Measurements from ENCODE around the gene PRKG1.

The PRKG1 gene

DNA sequence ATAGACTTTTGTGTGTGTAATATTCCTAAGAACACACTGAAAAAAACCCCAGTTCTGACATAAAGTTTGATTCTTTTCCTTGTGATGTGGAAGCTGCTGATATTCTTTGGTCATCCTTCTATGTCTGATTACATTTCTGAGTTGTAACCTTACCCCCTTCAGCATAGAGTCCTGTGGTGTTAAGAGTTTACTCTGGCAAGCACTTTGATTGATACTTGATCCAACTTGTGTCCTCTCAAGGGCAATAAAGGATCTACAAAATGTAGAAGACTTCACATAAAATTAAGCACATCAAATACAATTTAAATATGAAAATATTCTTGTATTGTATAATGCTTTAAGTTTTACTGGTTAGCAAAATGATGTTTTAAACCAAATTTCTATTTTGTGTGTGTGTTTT is 1018.1 kb downstream of the PRKG1 start:
- H3K27me3 ChIP-seq (ENCODE audit: control insufficient read depth, insufficient read depth, low read length), result no peaks in the 10 kb centered on the region
- H3K9ac ChIP-seq (ENCODE audit: low read depth, low read length), result no peak overlapping the region

DNA sequence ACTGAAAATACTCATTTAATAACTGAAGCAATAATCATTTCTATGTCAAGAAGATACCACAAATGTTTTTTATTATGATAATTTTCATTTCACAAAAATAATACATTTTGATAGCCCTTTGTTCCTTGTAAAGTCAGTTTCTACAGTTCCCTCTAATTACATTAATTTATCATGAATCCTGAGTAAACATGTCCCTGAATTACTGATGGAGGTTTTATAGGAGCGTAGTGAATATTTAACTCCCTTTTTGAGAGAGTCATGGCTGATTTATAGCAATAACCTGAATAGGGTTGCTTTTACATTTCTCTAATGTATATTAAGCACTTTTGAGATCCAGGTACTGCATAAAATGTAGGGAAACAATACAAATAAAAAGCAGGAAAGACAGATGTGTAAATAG is 1023.8 kb downstream of the PRKG1 start:
- Histone ChIP-seq H3K36me3 (ENCODE audit: insufficient read depth, low read length) (no peaks in the 10 kb centered on the region), H3K4me3 (ENCODE audit: low read length) (no peak overlapping the region), H3K4me1 (ENCODE audit: control insufficient read depth, insufficient read depth, low read length) (no peaks in the 10 kb centered on the region), H3K27me3 (ENCODE audit: control insufficient read depth, insufficient read depth, low read length) (no peaks in the 10 kb centered on the region), H3K4me2 (ENCODE audit: low read length) (no peak overlapping the region), H3K9me3 (replicated peaks; ENCODE audit: low read length) (no peaks in the 10 kb centered on the region), H3K9ac (ENCODE audit: low read depth, low read length) (no peak overlapping the region)

More for the DNA sequence above, 1018.1 kb downstream of the PRKG1 start:
- no peaks in the 10 kb centered on the region for H3K4me1 ChIP-seq (ENCODE audit: control insufficient read depth, insufficient read depth, low read length)
- H3K36me3 ChIP-seq (ENCODE audit: insufficient read depth, low read length), result no peaks in the 10 kb centered on the region
- no peaks in the 10 kb centered on the region for H3K9me3 ChIP-seq (replicated peaks; ENCODE audit: low read length)
- H3K4me2 ChIP-seq (ENCODE audit: low read length), result no peak overlapping the region
- no peak overlapping the region for H3K4me3 ChIP-seq (ENCODE audit: low read length)

DNA sequence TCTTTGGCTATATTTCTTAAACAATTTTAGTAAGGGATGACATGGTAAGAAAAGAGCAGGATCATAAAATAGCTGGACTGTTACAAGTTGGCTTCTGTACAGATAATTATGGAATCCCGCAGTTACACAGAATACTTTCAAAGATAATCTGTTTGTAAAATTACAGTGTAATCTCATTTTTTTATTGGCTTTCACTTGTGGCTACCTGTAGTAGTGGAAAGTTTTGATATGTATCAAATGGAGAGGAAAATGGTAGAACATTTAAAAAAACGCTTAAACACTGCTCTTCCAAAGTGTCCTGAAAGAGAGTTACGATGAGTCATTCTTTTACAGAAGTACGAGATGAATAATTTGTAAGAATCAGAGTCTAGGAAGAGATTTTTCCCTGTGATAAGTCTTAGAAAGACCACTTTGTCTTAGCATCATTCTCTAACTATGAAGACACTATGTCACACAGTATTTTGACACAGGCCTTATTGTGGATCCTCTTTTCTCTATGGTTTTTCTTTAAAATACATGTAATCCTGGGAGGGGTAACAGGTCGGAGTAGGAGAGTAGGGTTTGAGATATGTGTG is 1024.8 kb downstream of the PRKG1 start:
- no peaks in the 10 kb centered on the region for H3K9me3 ChIP-seq (replicated peaks; ENCODE audit: low read length)

DNA sequence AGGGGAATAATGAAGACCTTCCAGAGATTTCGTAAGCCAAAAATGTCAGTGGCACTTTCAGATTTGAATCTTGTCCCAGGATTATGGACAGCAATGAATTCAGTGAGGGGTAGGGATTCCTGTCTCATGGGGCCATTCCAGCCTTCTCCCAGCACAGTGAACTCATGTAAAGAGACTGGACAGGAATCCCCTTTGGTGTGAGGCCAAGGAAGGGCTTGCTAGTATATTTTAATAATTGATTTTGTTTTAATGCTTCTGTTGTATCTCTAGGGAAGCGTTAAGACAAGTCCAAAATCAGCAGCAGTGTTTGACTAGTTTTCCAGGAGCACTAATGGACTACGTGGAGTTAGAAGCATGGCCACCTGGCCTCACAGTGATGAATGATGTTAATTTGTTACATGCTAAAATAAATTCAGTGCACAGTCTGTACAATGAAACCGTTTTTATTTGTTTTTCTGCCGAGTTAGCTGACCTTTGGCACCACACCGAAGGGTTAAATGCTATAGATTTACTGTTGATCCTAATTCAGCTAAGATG is 1025.8 kb downstream of the PRKG1 start:
- no peaks in the 10 kb centered on the region for H3K9me3 ChIP-seq (replicated peaks; ENCODE audit: low read length)
- no peak overlapping the region for H3K4me3 ChIP-seq (ENCODE audit: low read length)
- no peak overlapping the region for H3K9ac ChIP-seq (ENCODE audit: low read depth, low read length)
- no peaks in the 10 kb centered on the region for H3K36me3 ChIP-seq (ENCODE audit: insufficient read depth, low read length)
- no peaks in the 10 kb centered on the region for H3K4me1 ChIP-seq (ENCODE audit: control insufficient read depth, insufficient read depth, low read length)
- H3K4me2 ChIP-seq (ENCODE audit: low read length), result no peak overlapping the region
- no peaks in the 10 kb centered on the region for H3K27me3 ChIP-seq (ENCODE audit: control insufficient read depth, insufficient read depth, low read length)

More for the DNA sequence above, 1024.8 kb downstream of the PRKG1 start:
- Histone ChIP-seq H3K27me3 (ENCODE audit: control insufficient read depth, insufficient read depth, low read length) (no peaks in the 10 kb centered on the region), H3K9ac (ENCODE audit: low read depth, low read length) (no peak overlapping the region), H3K4me1 (ENCODE audit: control insufficient read depth, insufficient read depth, low read length) (no peaks in the 10 kb centered on the region), H3K36me3 (ENCODE audit: insufficient read depth, low read length) (no peaks in the 10 kb centered on the region), H3K4me3 (ENCODE audit: low read length) (no peak overlapping the region), H3K4me2 (ENCODE audit: low read length) (no peak overlapping the region)

DNA sequence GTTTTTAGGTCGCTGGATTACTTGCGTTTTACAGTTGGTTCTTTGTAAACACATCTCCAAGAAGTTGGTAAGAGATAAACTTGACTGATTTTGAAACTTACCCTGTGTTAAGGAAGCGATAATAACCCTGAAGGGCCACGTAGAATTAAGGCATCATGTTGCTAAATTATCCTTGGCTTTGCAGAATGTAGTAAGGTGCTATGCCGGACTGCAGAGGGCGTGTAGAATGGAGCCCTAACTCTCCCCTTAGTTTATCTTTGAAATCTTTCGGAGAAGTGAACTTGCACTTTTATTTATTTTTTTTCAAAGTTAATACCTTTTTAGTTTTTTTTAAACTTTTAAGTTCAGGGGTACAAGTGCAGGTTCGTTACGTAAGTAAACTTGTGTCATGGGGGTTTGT is 1031.0 kb downstream of the PRKG1 start:
- no peak overlapping the region for H3K4me3 ChIP-seq (ENCODE audit: low read length)
- no peaks in the 10 kb centered on the region for H3K36me3 ChIP-seq (ENCODE audit: insufficient read depth, low read length)
- no peak overlapping the region for H3K9ac ChIP-seq (ENCODE audit: low read depth, low read length)
- no peaks in the 10 kb centered on the region for H3K27me3 ChIP-seq (ENCODE audit: control insufficient read depth, insufficient read depth, low read length)
- no peak overlapping the region for H3K4me2 ChIP-seq (ENCODE audit: low read length)
- no peaks in the 10 kb centered on the region for H3K4me1 ChIP-seq (ENCODE audit: control insufficient read depth, insufficient read depth, low read length)
- H3K9me3 ChIP-seq (replicated peaks; ENCODE audit: low read length), result no peaks in the 10 kb centered on the region

DNA sequence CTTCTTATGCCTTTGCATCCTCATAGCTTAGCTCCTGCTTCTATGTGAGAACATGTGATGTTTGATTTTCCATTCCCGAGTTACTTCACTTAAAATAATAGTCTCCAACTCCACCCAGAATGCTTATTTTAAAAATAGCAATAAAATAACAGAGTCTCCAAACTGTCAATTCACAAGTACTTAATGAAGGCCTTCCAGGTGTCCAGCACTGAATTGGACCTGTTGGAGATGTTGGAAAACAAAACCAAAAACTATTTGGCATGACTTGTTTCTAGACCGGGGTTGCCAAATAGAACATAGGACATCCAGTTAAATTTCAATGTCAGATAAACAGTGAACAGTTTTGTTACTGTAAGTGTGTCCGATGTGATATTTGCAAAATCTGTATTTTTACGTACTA is 1031.7 kb downstream of the PRKG1 start:
- no peaks in the 10 kb centered on the region for H3K9me3 ChIP-seq (replicated peaks; ENCODE audit: low read length)
- no peaks in the 10 kb centered on the region for H3K27me3 ChIP-seq (ENCODE audit: control insufficient read depth, insufficient read depth, low read length)
- H3K9ac ChIP-seq (ENCODE audit: low read depth, low read length), result no peak overlapping the region
- H3K36me3 ChIP-seq (ENCODE audit: insufficient read depth, low read length), result no peaks in the 10 kb centered on the region
- H3K4me2 ChIP-seq (ENCODE audit: low read length), result no peak overlapping the region
- no peaks in the 10 kb centered on the region for H3K4me1 ChIP-seq (ENCODE audit: control insufficient read depth, insufficient read depth, low read length)
- no peak overlapping the region for H3K4me3 ChIP-seq (ENCODE audit: low read length)

DNA sequence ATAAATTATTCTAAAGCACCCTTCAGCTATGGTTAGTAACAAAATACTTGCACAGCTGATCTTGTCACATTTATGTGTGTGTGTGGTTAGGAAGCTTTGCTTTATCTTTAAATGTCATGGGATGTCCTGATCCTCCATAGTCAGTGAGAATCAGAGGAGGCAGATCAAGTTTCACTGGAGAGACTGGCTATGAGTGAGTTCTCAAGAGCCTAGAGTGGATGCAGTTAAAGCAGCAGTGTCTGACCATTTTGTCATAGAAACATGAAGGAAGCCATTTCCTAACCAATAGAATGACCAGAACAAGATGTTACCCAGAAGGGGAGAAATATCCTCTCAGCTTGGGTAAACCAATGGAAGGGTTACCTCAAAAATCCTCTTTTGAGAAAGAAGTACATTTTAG is 1032.6 kb downstream of the PRKG1 start:
- Histone ChIP-seq H3K4me2 (ENCODE audit: low read length) (no peak overlapping the region), H3K9ac (ENCODE audit: low read depth, low read length) (no peak overlapping the region), H3K27me3 (ENCODE audit: control insufficient read depth, insufficient read depth, low read length) (no peaks in the 10 kb centered on the region), H3K4me3 (ENCODE audit: low read length) (no peak overlapping the region), H3K9me3 (replicated peaks; ENCODE audit: low read length) (no peaks in the 10 kb centered on the region), H3K36me3 (ENCODE audit: insufficient read depth, low read length) (no peaks in the 10 kb centered on the region), H3K4me1 (ENCODE audit: control insufficient read depth, insufficient read depth, low read length) (no peaks in the 10 kb centered on the region)

DNA sequence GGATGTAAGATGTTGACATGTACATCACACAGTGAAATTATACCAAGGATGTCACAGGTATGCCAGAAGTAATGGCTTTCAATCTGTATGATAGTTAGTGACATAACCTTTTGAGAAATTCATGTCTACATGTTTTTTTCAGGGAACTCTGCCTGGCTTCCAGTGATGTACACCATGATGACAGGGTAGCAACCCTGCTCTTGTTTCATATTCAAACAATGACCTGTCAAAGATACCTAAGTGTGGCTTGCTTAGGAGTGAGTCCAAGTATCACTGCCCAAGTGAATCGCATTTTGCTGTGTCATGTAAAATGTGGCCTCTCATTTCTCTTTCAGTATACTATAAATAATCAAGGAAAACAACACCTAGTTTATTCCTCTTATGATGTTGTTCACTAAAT is 1033.9 kb downstream of the PRKG1 start:
- Histone ChIP-seq H3K36me3 (ENCODE audit: insufficient read depth, low read length) (no peaks in the 10 kb centered on the region), H3K9ac (ENCODE audit: low read depth, low read length) (no peak overlapping the region), H3K4me3 (ENCODE audit: low read length) (no peak overlapping the region), H3K27me3 (ENCODE audit: control insufficient read depth, insufficient read depth, low read length) (no peaks in the 10 kb centered on the region), H3K9me3 (replicated peaks; ENCODE audit: low read length) (no peaks in the 10 kb centered on the region), H3K4me2 (ENCODE audit: low read length) (no peak overlapping the region), H3K4me1 (ENCODE audit: control insufficient read depth, insufficient read depth, low read length) (no peaks in the 10 kb centered on the region)

DNA sequence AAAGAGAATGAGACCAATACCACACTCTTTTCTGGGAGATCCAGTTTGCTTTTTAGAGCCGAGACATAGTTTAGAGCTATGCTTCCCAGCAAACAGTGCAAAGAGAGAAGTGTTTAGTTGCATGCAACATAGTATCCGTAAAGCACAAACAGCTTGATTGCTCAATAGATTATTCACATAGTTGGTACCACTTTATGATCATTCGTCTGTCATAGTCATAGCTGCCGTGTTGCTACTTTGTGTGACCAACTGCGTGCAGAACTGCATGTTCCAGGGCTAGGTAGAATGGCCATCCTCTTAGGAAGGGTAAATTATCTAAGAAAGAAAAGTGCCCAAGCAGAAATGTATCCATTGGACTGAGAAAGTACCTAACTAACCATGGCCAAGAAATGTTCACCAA is 1036.3 kb downstream of the PRKG1 start:
- H3K27me3 ChIP-seq (ENCODE audit: control insufficient read depth, insufficient read depth, low read length), result no peaks in the 10 kb centered on the region
- H3K36me3 ChIP-seq (ENCODE audit: insufficient read depth, low read length), result no peaks in the 10 kb centered on the region
- H3K9me3 ChIP-seq (replicated peaks; ENCODE audit: low read length), result no peaks in the 10 kb centered on the region
- no peaks in the 10 kb centered on the region for H3K4me1 ChIP-seq (ENCODE audit: control insufficient read depth, insufficient read depth, low read length)
- H3K4me2 ChIP-seq (ENCODE audit: low read length), result no peak overlapping the region
- no peak overlapping the region for H3K9ac ChIP-seq (ENCODE audit: low read depth, low read length)
- H3K4me3 ChIP-seq (ENCODE audit: low read length), result no peak overlapping the region

DNA sequence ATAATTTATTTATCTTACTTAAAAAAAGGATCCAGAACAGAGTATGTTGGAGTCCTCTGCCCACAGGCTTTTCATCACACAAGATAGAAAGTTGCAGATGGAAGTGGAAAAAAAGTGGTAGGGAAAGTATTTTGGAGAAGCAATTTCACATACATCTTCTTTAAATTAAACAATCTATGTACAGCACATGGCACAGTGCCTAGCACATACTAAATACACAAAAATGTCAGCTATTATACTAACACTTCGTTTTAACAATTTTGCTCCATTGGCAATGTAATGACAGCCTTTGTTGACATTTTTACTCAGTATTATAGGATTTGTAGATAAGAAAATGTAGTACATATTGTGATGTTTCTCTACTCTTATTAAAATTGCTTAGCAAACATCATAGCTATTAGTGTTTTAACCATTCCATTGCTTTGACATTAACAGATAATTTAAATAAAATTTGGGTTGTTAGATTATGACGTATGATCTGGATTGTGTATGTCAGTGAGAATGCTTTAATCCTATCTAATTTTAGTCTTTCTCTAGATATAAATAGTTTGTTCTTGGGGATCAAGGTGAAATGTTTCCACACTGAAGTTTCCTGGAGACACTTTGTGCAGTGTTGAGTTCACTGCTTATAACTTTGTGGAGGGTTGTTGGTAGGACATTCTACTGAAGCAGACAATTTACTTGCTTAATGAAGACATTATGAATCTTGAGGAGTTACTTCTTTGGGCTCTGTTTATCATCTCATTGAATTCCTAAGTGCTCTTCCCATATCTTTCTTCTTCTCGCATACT is 1037.0 kb downstream of the PRKG1 start:
- no peak overlapping the region for H3K9ac ChIP-seq (ENCODE audit: low read depth, low read length)
- no peaks in the 10 kb centered on the region for H3K27me3 ChIP-seq (ENCODE audit: control insufficient read depth, insufficient read depth, low read length)
- H3K9me3 ChIP-seq (replicated peaks; ENCODE audit: low read length), result no peaks in the 10 kb centered on the region
- no peaks in the 10 kb centered on the region for H3K4me1 ChIP-seq (ENCODE audit: control insufficient read depth, insufficient read depth, low read length)
- H3K4me2 ChIP-seq (ENCODE audit: low read length), result no peak overlapping the region
- H3K36me3 ChIP-seq (ENCODE audit: insufficient read depth, low read length), result no peaks in the 10 kb centered on the region
- H3K4me3 ChIP-seq (ENCODE audit: low read length), result no peak overlapping the region

DNA sequence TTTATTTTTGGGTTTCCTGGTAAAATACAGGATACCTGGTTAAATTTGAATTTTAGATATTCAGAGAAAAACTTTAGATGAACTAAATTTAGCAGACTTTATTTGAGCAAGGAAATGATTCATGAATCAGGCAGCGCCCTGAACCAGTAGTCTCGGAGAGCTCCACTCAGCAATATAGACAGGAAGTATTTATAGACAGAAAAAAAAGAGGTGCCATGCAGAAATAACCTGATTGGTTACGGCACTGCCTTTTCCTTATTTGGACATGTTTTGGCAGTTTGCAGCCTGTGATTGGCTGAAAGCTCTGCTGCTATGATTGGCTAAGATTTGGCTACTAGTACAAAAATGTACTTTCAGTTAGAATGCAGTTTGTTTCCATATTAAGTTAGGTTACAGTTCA is 1041.5 kb downstream of the PRKG1 start:
- no peak overlapping the region for H3K4me3 ChIP-seq (ENCODE audit: low read length)
- H3K27me3 ChIP-seq (ENCODE audit: control insufficient read depth, insufficient read depth, low read length), result no peaks in the 10 kb centered on the region
- no peaks in the 10 kb centered on the region for H3K36me3 ChIP-seq (ENCODE audit: insufficient read depth, low read length)
- H3K9me3 ChIP-seq (replicated peaks; ENCODE audit: low read length), result no peaks in the 10 kb centered on the region
- H3K4me2 ChIP-seq (ENCODE audit: low read length), result no peak overlapping the region
- H3K9ac ChIP-seq (ENCODE audit: low read depth, low read length), result no peak overlapping the region
- no peaks in the 10 kb centered on the region for H3K4me1 ChIP-seq (ENCODE audit: control insufficient read depth, insufficient read depth, low read length)

DNA sequence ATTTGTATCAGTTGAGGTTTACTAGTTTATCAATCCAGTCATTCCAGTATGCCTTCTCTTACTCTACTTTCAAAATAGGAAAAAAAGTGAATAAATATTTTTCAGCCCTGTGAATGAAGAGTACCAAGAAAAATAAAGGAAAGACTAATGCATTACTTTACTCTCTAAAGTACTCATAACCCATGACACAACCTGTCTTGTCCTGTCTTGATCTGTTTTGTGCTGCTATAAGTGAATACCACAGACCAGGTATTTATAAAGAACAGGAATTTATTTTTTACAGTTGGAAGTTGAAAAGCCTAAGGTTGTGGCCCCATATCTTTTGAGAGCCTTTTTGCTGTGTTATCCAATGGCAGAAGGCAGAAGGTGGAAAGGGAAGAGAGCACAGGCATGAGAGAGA is 1045.2 kb downstream of the PRKG1 start:
- H3K4me1 ChIP-seq (ENCODE audit: control insufficient read depth, insufficient read depth, low read length), result no peaks in the 10 kb centered on the region
- no peak overlapping the region for H3K4me3 ChIP-seq (ENCODE audit: low read length)
- H3K36me3 ChIP-seq (ENCODE audit: insufficient read depth, low read length), result no peaks in the 10 kb centered on the region
- H3K9ac ChIP-seq (ENCODE audit: low read depth, low read length), result no peak overlapping the region
- no peaks in the 10 kb centered on the region for H3K9me3 ChIP-seq (replicated peaks; ENCODE audit: low read length)
- H3K4me2 ChIP-seq (ENCODE audit: low read length), result no peak overlapping the region
- H3K27me3 ChIP-seq (ENCODE audit: control insufficient read depth, insufficient read depth, low read length), result no peaks in the 10 kb centered on the region

Measured in skeletal muscle satellite cell (primary cell).